Vagina (tissue), 2 donors: ENCODE data around the gene RAB4B.

ENCODE experiments used
- POLR2A ChIP-seq, 2 donors: fragments of 450-650 bp; IDR thresholded peaks; one replicate each; pipeline ENCODE4 v1.6.1; 2017; ENCODE audit warnings: antibody characterized with exemption in 2 of 2, mild to moderate bottlenecking in 2 of 2, moderate library complexity in 2 of 2
- TF ChIP-seq, protein P1 (sequence below), 3 experiments: fragments of 450-650 bp in 2 of 3; fragments of 200-600 bp in 1 of 3; sonication (generic) in 1 of 3; IDR thresholded peaks; one replicate each; pipeline ENCODE4 v1.5.1; 2017 to 2019; ENCODE audit warnings: antibody characterized with exemption in 3 of 3, mild to moderate bottlenecking in 2 of 3, moderate library complexity in 2 of 3

DNA sequence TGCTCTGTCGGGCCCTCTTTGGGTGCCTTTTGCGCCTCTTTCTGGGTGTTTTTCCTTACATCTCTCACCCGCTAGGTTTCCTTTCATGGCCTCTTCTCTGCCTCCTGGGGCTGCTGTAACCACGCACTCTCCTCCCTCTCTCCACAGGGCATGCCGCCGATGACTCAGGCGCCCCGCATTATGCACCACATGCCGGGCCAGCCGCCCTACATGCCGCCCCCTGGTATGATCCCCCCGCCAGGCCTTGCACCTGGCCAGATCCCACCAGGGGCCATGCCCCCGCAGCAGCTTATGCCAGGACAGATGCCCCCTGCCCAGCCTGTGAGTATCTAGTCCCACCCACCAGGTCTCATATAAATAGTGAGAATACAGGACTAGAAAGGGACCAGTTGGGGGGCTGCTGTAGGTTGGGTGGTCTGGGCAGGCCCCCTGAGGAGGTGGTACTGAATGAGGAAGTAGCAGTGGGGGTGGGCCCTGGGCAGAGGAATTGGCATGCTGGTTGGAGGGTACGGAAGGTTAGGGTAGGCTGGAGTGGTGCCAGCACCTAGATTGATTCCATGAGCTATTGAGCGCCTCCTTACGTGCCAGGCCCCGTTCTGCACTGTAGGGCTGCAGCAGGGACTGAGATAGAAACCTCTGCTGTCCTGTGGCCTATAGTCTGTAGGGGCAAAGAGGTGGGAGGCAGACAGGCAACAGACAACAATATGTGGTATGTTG, 15.1 kb upstream of the RAB4B start:
- TF ChIP-seq, protein P1, sequence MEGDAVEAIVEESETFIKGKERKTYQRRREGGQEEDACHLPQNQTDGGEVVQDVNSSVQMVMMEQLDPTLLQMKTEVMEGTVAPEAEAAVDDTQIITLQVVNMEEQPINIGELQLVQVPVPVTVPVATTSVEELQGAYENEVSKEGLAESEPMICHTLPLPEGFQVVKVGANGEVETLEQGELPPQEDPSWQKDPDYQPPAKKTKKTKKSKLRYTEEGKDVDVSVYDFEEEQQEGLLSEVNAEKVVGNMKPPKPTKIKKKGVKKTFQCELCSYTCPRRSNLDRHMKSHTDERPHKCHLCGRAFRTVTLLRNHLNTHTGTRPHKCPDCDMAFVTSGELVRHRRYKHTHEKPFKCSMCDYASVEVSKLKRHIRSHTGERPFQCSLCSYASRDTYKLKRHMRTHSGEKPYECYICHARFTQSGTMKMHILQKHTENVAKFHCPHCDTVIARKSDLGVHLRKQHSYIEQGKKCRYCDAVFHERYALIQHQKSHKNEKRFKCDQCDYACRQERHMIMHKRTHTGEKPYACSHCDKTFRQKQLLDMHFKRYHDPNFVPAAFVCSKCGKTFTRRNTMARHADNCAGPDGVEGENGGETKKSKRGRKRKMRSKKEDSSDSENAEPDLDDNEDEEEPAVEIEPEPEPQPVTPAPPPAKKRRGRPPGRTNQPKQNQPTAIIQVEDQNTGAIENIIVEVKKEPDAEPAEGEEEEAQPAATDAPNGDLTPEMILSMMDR (IDR thresholded peaks at IDR 0.05), result no peak
- no peak for TF ChIP-seq POLR2A (IDR thresholded peaks at IDR 0.05)
